ENCODE data around the gene PLA1A.

GRCh38 chr3:119569156-119569555 is 28.5 kb upstream of the PLA1A start:
- TF ChIP-seq EZH2 (IDR thresholded peaks at IDR 0.05; ENCODE audit: low read depth) = no peak
- TF ChIP-seq CTCF (conservative IDR thresholded peaks at IDR 0.05) = no peak

Data from PC-9 (cell line).